Right lobe of liver (tissue), 4 donors: ENCODE data around the gene ZCCHC8.
"Not testable (repeated sequence)": the region's sequence is repeated elsewhere in the genome, so short reads cannot be mapped to it uniquely, and the experiment has no call there.

Experiments used
- POLR2A ChIP-seq: fragments of 450-650 bp; IDR thresholded peaks from one replicate; pipeline ENCODE4 v1.6.1; 2017; ENCODE audit warnings: antibody characterized with exemption, mild to moderate bottlenecking
- TF ChIP-seq, protein P1 (sequence below), 4 donors: fragments of 200-600 bp in 3 of 4; fragments of 450-650 bp in 1 of 4; IDR thresholded peaks; one replicate each; pipeline versions ENCODE4 v1.5.1 to v1.8.0; 2016 to 2022; ENCODE audit warnings: antibody characterized with exemption in 4 of 4, mild to moderate bottlenecking in 2 of 4
- donor health status: DM: no; HTN: no; CAD: no.
- donor health status: DM: no; HTN: no; CAD: no.
- donor health status: DM: no; HTN: yes; CAD: no.

DNA sequence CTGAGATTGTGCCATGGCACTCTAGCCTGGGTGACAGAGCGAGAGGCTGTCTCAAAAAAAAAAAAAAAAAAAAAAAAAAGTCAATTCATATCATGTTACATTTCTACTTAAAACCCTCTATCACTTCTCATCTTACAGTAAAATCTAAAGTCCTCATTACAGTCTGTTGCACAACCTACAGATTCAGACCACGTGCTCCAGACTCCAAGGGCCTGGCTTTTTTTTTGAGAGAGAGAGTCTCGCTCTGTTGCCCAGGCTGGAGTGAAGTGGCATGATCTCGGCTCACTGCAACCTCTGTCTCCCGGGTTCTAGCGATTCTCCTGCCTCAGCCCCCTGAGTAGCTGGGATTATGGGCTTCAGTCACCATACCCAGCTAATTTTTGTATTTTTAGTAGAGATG lies 14.4 kb downstream of the ZCCHC8 start:
- TF ChIP-seq, protein P1, sequence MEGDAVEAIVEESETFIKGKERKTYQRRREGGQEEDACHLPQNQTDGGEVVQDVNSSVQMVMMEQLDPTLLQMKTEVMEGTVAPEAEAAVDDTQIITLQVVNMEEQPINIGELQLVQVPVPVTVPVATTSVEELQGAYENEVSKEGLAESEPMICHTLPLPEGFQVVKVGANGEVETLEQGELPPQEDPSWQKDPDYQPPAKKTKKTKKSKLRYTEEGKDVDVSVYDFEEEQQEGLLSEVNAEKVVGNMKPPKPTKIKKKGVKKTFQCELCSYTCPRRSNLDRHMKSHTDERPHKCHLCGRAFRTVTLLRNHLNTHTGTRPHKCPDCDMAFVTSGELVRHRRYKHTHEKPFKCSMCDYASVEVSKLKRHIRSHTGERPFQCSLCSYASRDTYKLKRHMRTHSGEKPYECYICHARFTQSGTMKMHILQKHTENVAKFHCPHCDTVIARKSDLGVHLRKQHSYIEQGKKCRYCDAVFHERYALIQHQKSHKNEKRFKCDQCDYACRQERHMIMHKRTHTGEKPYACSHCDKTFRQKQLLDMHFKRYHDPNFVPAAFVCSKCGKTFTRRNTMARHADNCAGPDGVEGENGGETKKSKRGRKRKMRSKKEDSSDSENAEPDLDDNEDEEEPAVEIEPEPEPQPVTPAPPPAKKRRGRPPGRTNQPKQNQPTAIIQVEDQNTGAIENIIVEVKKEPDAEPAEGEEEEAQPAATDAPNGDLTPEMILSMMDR (IDR thresholded peaks at IDR 0.05) = not testable (repeated sequence)
- not testable (repeated sequence) for TF ChIP-seq POLR2A
